HFFc6 (cell line): Measurements from ENCODE around the gene MGAT4C. TPM values are rescaled to one million over a fixed set of nuclear protein-coding genes. Genes with fewer than 3 reads are reported as not detected.

Source experiments
- DNase-seq: peaks from one replicate; pipeline ENCODE4 v3.0.0-alpha.2; 2018
- H3K27ac Mint-ChIP-seq: 2 replicates; pipeline ENCODE4 v1.8.0; 2020; ENCODE audit warnings: mild to moderate bottlenecking, mixed read lengths
- H3K27me3 Mint-ChIP-seq: 2 replicates; pipeline ENCODE4 v1.8.0; 2021; ENCODE audit warnings: mild to moderate bottlenecking, moderate library complexity, mixed read lengths; ENCODE audit not compliant: insufficient read depth
- H3K36me3 Mint-ChIP-seq: 2 replicates; pipeline ENCODE4 v1.8.0; 2021; ENCODE audit warnings: low read depth, mixed read lengths
- H3K4me1 Mint-ChIP-seq: 2 replicates; pipeline ENCODE4 v1.8.0; 2020; ENCODE audit warnings: low read depth, mixed read lengths
- H3K4me3 Mint-ChIP-seq: 2 replicates; pipeline ENCODE4 v1.8.0; 2020; ENCODE audit warnings: mild to moderate bottlenecking, moderate library complexity, mixed read lengths
- H3K9me3 Mint-ChIP-seq: 2 replicates; pipeline ENCODE4 v1.8.0; 2020; ENCODE audit warnings: mild to moderate bottlenecking, mixed read lengths
- total RNA-seq, 6 experiments: library from RNA; stranded (reverse); fragmentation: NEBNext Ultra II Directional; extraction: Animal tissue kit (Norgen Biotek cat#: 25700); gene quantifications; 2 replicates in 1 of 6; 3 replicates in 5 of 6; pipeline ENCODE4 v1.2.3, GENCODE V29; 2021
- TF ChIP-seq, protein P1 (sequence below): fragments of 200-600 bp; sonication (generic); IDR thresholded peaks from 2 replicates; pipeline ENCODE4 v1.5.0; 2021; ENCODE audit warnings: antibody characterized with exemption, mild to moderate bottlenecking

The MGAT4C gene
- total RNA-seq, 6 experiments from 2014 or later: not detected

DNA sequence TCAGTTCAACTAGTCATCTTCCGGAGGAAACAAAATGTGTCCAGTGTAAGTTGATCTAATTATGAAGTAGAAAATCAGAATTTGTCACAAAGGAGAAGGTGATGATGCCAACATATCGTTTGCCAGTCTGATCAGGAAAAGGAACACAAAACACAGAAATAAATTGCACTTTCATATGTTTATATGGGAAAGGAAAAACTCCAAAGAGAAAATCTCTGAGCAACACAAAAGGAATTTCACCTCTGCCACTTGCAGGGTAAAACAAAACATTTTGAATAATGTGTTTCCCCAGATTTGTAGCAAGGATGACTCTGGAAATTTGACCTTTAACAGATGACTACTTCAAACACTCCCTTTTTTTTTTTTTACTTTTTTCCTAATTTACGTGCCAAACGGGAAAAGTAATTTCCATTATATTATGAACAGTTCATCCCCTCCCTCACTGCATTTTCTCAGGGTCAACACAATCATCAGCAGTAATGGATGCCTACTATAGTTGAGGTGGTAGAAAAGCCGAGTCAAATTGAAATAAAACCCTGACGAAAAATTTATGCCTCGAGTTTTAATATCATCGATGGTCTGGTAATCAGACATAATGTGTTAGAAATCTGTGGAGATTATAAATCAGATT, 25.6 kb downstream of the MGAT4C start:
- H3K9me3 Mint-ChIP-seq: peaks cover 13% of the 10 kb centered on the region
- no peaks in the 10 kb centered on the region for H3K36me3 Mint-ChIP-seq
- no peak overlapping the region for H3K27ac Mint-ChIP-seq
- TF ChIP-seq, protein P1, sequence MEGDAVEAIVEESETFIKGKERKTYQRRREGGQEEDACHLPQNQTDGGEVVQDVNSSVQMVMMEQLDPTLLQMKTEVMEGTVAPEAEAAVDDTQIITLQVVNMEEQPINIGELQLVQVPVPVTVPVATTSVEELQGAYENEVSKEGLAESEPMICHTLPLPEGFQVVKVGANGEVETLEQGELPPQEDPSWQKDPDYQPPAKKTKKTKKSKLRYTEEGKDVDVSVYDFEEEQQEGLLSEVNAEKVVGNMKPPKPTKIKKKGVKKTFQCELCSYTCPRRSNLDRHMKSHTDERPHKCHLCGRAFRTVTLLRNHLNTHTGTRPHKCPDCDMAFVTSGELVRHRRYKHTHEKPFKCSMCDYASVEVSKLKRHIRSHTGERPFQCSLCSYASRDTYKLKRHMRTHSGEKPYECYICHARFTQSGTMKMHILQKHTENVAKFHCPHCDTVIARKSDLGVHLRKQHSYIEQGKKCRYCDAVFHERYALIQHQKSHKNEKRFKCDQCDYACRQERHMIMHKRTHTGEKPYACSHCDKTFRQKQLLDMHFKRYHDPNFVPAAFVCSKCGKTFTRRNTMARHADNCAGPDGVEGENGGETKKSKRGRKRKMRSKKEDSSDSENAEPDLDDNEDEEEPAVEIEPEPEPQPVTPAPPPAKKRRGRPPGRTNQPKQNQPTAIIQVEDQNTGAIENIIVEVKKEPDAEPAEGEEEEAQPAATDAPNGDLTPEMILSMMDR: no peak
- H3K27me3 Mint-ChIP-seq: no peaks in the 10 kb centered on the region
- no peak overlapping the region for H3K4me3 Mint-ChIP-seq
- H3K4me1 Mint-ChIP-seq: no peaks in the 10 kb centered on the region
- no peak for DNase-seq

DNA sequence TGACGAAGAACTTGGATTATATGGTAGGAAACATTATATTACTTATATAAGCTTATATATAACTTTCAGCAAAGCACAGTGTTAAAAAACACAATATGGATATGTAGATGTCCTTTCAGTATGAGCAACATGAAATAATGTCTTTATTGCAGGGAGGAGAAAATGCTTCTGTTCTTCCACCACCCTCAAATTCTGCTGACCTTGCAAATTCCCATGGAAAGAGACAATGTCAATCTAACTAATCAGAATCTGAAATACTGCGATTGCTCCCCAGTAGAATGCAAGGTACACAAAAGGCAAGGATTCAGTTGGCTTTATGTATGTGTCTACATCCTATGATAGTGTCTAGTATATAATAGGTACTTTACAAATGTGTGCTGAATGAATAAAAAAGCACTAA, 26.4 kb downstream of the MGAT4C start:
- H3K27me3 Mint-ChIP-seq: no peaks in the 10 kb centered on the region
- no peak for DNase-seq
- no peak overlapping the region for H3K4me3 Mint-ChIP-seq
- TF ChIP-seq, protein P1: no peak
- peaks cover 13% of the 10 kb centered on the region for H3K9me3 Mint-ChIP-seq
- H3K36me3 Mint-ChIP-seq: no peaks in the 10 kb centered on the region
- H3K4me1 Mint-ChIP-seq: no peaks in the 10 kb centered on the region
- H3K27ac Mint-ChIP-seq: no peak overlapping the region

DNA sequence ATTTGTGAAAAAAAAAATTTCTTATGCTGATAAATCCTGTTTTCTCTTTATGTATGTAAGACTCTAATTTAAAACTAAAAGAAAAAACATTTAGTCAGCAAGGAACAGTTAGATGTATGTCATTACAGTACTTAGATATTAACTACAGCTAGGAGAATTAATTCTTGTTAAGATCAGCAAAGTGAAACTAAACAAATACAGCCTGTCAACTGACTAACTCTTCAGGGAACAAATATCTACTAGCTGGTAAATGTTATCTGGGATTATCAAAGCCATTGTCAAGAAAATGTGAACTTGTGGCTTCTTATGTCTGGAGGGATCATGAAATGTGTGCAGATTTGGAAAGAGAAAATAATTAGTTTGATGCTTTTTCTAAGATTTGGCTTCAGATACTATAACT, 27.5 kb downstream of the MGAT4C start:
- Mint-ChIP-seq H3K9me3 (peaks cover 22% of the 10 kb centered on the region), H3K4me1 (no peaks in the 10 kb centered on the region), H3K4me3 (no peak overlapping the region), H3K27ac (no peak overlapping the region), H3K27me3 (no peaks in the 10 kb centered on the region), H3K36me3 (no peaks in the 10 kb centered on the region)
- DNase-seq: no peak
- TF ChIP-seq, protein P1: no peak

DNA sequence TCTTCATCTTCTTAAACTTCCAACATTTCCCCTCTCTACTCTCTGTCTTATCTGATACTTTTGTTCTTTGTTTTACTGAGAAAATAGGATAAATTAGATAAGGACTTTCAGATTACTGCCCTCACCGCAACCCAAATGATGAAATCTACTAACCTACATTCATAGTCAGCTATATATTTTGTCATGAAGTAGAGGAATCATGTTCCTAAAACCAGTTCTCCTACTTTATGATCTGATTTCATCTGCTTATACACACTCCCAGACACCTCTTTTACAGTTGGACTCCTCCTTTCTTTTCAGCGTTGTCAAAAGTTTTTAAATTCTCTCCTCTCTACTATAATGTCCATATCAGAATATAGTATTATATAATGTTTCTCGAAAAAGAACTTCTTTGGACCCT, 29.7 kb downstream of the MGAT4C start:
- no peaks in the 10 kb centered on the region for H3K4me1 Mint-ChIP-seq
- no peak overlapping the region for H3K4me3 Mint-ChIP-seq
- no peak for DNase-seq
- H3K36me3 Mint-ChIP-seq: no peaks in the 10 kb centered on the region
- no peaks in the 10 kb centered on the region for H3K27me3 Mint-ChIP-seq
- TF ChIP-seq, protein P1: no peak
- H3K27ac Mint-ChIP-seq: no peak overlapping the region
- H3K9me3 Mint-ChIP-seq: peaks cover 33% of the 10 kb centered on the region

DNA sequence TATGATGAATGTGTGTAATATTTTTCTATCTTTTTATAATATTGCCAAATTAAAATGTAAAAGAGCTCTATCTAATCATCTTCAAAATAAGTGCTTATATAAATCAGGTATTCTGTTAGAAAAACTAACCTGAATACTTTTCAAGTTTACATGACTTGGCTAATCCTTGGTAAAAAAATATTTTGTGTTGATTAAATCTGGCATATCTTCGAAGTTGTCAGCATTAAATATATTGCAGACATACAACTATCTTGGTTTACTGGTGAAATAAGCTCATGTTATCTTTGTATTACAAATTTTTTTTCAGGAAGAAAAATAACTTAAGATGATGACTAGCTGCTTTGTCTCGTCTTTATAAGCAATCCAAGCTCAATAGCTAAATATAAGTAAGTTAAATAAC, 39.6 kb downstream of the MGAT4C start:
- Mint-ChIP-seq H3K9me3 (peaks cover 39% of the 10 kb centered on the region), H3K36me3 (no peaks in the 10 kb centered on the region), H3K27me3 (no peaks in the 10 kb centered on the region), H3K4me1 (no peaks in the 10 kb centered on the region), H3K4me3 (no peak overlapping the region), H3K27ac (no peak overlapping the region)
- DNase-seq: no peak
- TF ChIP-seq, protein P1: no peak

DNA sequence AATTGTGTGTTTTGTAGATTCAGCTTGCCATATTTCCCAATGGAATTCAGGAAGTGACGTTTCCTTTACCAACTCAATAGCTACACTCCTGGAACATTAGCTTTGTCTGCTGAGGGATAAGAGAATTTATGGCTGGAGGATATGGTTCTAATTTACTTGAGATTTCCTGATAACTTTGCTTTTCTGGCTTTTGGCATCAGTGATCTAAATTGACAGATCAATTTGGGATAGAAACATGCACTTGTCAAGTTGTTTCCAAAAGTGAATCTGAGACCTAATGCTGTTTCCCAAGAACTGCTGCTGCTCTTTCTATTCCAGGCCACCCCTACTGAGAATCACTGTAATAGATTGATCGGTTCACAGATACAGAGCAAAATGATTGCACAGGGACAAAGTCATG, 43.2 kb downstream of the MGAT4C start:
- Mint-ChIP-seq H3K9me3 (peaks cover 47% of the 10 kb centered on the region), H3K36me3 (no peaks in the 10 kb centered on the region), H3K4me3 (no peak overlapping the region), H3K27ac (no peak overlapping the region), H3K4me1 (no peaks in the 10 kb centered on the region), H3K27me3 (no peaks in the 10 kb centered on the region)
- no peak for DNase-seq
- TF ChIP-seq, protein P1: no peak
